Activated CD4-positive, alpha-beta memory T cell treated with anti-CD3 and anti-CD28 coated beads, Interleukin-2, amount 10 ng/mL, durations not matched to agents 7 days and 5 days (primary cell): Measurements from ENCODE around the gene GCSAM. TPM values are rescaled to one million over a fixed set of nuclear protein-coding genes. Genes with fewer than 3 reads are reported as not detected.

Experiments used
- CTCF ChIA-PET: fragments of 350-600 bp; sonication (Branson Sonifier 250); formaldehyde crosslinking; loops from one replicate; lab custom pipeline; 2021; ENCODE audit warnings: antibody characterized with exemption, inconsistent platforms; lab: Charles Lee
- POLR2A ChIA-PET: fragments of 350-600 bp; sonication (Branson Sonifier 250); formaldehyde crosslinking; loops from one replicate; lab custom pipeline; 2021; ENCODE audit warnings: antibody characterized with exemption; lab: Charles Lee
- DNase-seq: peaks from one replicate; pipeline ENCODE4 v3.0.0-alpha.2; 2020
- H3K27ac Mint-ChIP-seq: one replicate; pipeline ENCODE4 v1.8.0; 2021; ENCODE audit warnings: mild to moderate bottlenecking, mixed read lengths
- H3K27me3 Mint-ChIP-seq: one replicate; pipeline ENCODE4 v1.8.0; 2021; ENCODE audit warnings: mixed read lengths
- H3K36me3 Mint-ChIP-seq: one replicate; pipeline ENCODE4 v1.8.0; 2021; ENCODE audit warnings: low read depth, mixed read lengths
- H3K4me1 Mint-ChIP-seq: one replicate; pipeline ENCODE4 v1.8.0; 2021; ENCODE audit warnings: mixed read lengths
- H3K4me3 Mint-ChIP-seq: one replicate; pipeline ENCODE4 v1.8.0; 2021; ENCODE audit warnings: mild to moderate bottlenecking, mixed read lengths
- H3K9me3 Mint-ChIP-seq: one replicate; pipeline ENCODE4 v1.8.0; 2021; ENCODE audit warnings: mixed read lengths
- total RNA-seq, 2 experiments: library from RNA; stranded (reverse); gene quantifications; one replicate each; pipeline ENCODE4 v1.2.3, GENCODE V29; 2021

GCSAM gene
- total RNA-seq, 2 experiments from 2014 or later, result 19.6 to 19.9 TPM

- peak; percentile 53 for DNase-seq
- H3K27me3 Mint-ChIP-seq, result no peaks in the 10 kb centered on the region
- H3K4me3 Mint-ChIP-seq, result no peak overlapping the region
- POLR2A ChIA-PET, result interaction anchor here (1.1 kb wide), 1 partner anchor 18 kb away, joined by 4 read pairs; no protein-coding TSS in a partner anchor
- H3K36me3 Mint-ChIP-seq, result no peaks in the 10 kb centered on the region
- no peak overlapping the region for H3K27ac Mint-ChIP-seq
- H3K4me1 Mint-ChIP-seq, result peaks cover 46% of the 10 kb centered on the region
- no peaks in the 10 kb centered on the region for H3K9me3 Mint-ChIP-seq
- CTCF ChIA-PET, result interaction anchor here (1.0 to 3.7 kb wide), 14 partner anchors 9 to 505 kb away, joined by 3 to 31 read pairs (median 4); partner anchors contain the start of gene SLC9C1
Measured at GRCh38 chr3:112136959-112137693, 4.1 kb upstream of the GCSAM start.

GRCh38 chr3:112136046-112136445, 3.0 kb upstream of the GCSAM start:
- H3K9me3 Mint-ChIP-seq, result no peaks in the 10 kb centered on the region
- no peaks in the 10 kb centered on the region for H3K27me3 Mint-ChIP-seq
- no peak for DNase-seq
- H3K4me1 Mint-ChIP-seq, result peaks cover 49% of the 10 kb centered on the region
- H3K36me3 Mint-ChIP-seq, result no peaks in the 10 kb centered on the region
- CTCF ChIA-PET, result interaction anchor here (1.0 to 3.7 kb wide), 5 partner anchors 8 to 385 kb away, joined by 3 to 31 read pairs (median 5); partner anchors contain the start of gene SLC9C1
- H3K27ac Mint-ChIP-seq, result no peak overlapping the region
- POLR2A ChIA-PET, result no interaction called here
- H3K4me3 Mint-ChIP-seq, result no peak overlapping the region

GRCh38 chr3:112134335-112135124, 1.5 kb upstream of the GCSAM start:
- no peak overlapping the region for H3K4me3 Mint-ChIP-seq
- POLR2A ChIA-PET, result no interaction called here

GRCh38 chr3:112133626-112134334, 732 bp upstream of the GCSAM start:
- DNase-seq, result no peak
- peaks cover 16% of the 10 kb centered on the region for H3K36me3 Mint-ChIP-seq
- no peaks in the 10 kb centered on the region for H3K27me3 Mint-ChIP-seq
- peaks cover 69% of the 10 kb centered on the region for H3K4me1 Mint-ChIP-seq
- peak overlapping the region; percentile 87 for H3K4me3 Mint-ChIP-seq
- no peaks in the 10 kb centered on the region for H3K9me3 Mint-ChIP-seq
- CTCF ChIA-PET, result interaction anchor here (1.0 to 1.9 kb wide), 2 partner anchors 9 to 22 kb away, joined by 3 to 4 read pairs; no protein-coding TSS in a partner anchor
- peak overlapping the region; percentile 85 for H3K27ac Mint-ChIP-seq
- POLR2A ChIA-PET, result interaction anchor here (1.7 kb wide), 1 partner anchor 200 kb away, joined by 4 read pairs; the partner anchor contains the start of gene CD200

More at GRCh38 chr3:112134335-112135124, 1.5 kb upstream of the GCSAM start:
- no peak for DNase-seq
- peaks cover 10% of the 10 kb centered on the region for H3K36me3 Mint-ChIP-seq
- peak overlapping the region; percentile 85 for H3K27ac Mint-ChIP-seq
- H3K4me1 Mint-ChIP-seq, result peaks cover 61% of the 10 kb centered on the region
- CTCF ChIA-PET, result no interaction called here
- H3K27me3 Mint-ChIP-seq, result no peaks in the 10 kb centered on the region
- H3K9me3 Mint-ChIP-seq, result no peaks in the 10 kb centered on the region

GRCh38 chr3:112132554-112132953, 494 bp downstream of the GCSAM start:
- no peaks in the 10 kb centered on the region for H3K27me3 Mint-ChIP-seq

GRCh38 chr3:112132088-112132487, 960 bp downstream of the GCSAM start:
- ChIA-PET CTCF (interaction anchor here (1.9 kb wide), 1 partner anchor 20 kb away, joined by 4 read pairs; no protein-coding TSS in a partner anchor), POLR2A (interaction anchor here (0.7 to 1.7 kb wide), 6 partner anchors 12 to 201 kb away, joined by 3 to 5 read pairs (median 4); partner anchors contain the start of genes ABHD10 and CD200)
- Mint-ChIP-seq H3K4me3 (peak overlapping the region; percentile 87), H3K9me3 (no peaks in the 10 kb centered on the region), H3K4me1 (peaks cover 83% of the 10 kb centered on the region), H3K36me3 (peaks cover 19% of the 10 kb centered on the region), H3K27ac (peak overlapping the region; percentile 85), H3K27me3 (no peaks in the 10 kb centered on the region)
- DNase-seq, result no peak

More at GRCh38 chr3:112132554-112132953, 494 bp downstream of the GCSAM start:
- DNase-seq, result no peak
- Mint-ChIP-seq H3K9me3 (no peaks in the 10 kb centered on the region), H3K4me1 (peaks cover 81% of the 10 kb centered on the region), H3K36me3 (peaks cover 17% of the 10 kb centered on the region), H3K4me3 (peak overlapping the region; percentile 87), H3K27ac (peak overlapping the region; percentile 85)
- CTCF ChIA-PET, result interaction anchor here (1.9 kb wide), 1 partner anchor 21 kb away, joined by 4 read pairs; no protein-coding TSS in a partner anchor
- POLR2A ChIA-PET, result interaction anchor here (0.7 to 1.7 kb wide), 8 partner anchors 13 to 384 kb away, joined by 3 to 5 read pairs (median 4); partner anchors contain the start of genes ABHD10 and CD200

- POLR2A ChIA-PET, result interaction anchor here (0.9 kb wide), 1 partner anchor 202 kb away, joined by 3 read pairs; the partner anchor contains the start of gene CD200
- H3K36me3 Mint-ChIP-seq, result peaks cover 25% of the 10 kb centered on the region
Measured at GRCh38 chr3:112131111-112131510, 1.9 kb downstream of the GCSAM start.

GRCh38 chr3:112130638-112130993, 2.4 kb downstream of the GCSAM start:
- no peak for DNase-seq
- CTCF ChIA-PET, result interaction anchor here (0.5 to 1.3 kb wide), 2 partner anchors 19 to 367 kb away, joined by 3 to 4 read pairs; no protein-coding TSS in a partner anchor
- Mint-ChIP-seq H3K9me3 (no peaks in the 10 kb centered on the region), H3K4me3 (no peak overlapping the region), H3K27ac (no peak overlapping the region), H3K27me3 (no peaks in the 10 kb centered on the region), H3K36me3 (peaks cover 30% of the 10 kb centered on the region), H3K4me1 (peaks cover 85% of the 10 kb centered on the region)
- POLR2A ChIA-PET, result interaction anchor here (0.9 kb wide), 1 partner anchor 203 kb away, joined by 3 read pairs; the partner anchor contains the start of gene CD200

More at GRCh38 chr3:112131111-112131510, 1.9 kb downstream of the GCSAM start:
- CTCF ChIA-PET, result interaction anchor here (0.5 to 1.3 kb wide), 2 partner anchors 20 to 367 kb away, joined by 3 to 4 read pairs; no protein-coding TSS in a partner anchor
- Mint-ChIP-seq H3K9me3 (no peaks in the 10 kb centered on the region), H3K4me1 (peaks cover 86% of the 10 kb centered on the region), H3K4me3 (peak overlapping the region; percentile 44), H3K27ac (no peak overlapping the region), H3K27me3 (no peaks in the 10 kb centered on the region)
- no peak for DNase-seq

- Mint-ChIP-seq H3K4me1 (peaks cover 82% of the 10 kb centered on the region), H3K27me3 (no peaks in the 10 kb centered on the region), H3K4me3 (no peak overlapping the region), H3K36me3 (peaks cover 36% of the 10 kb centered on the region), H3K27ac (no peak overlapping the region), H3K9me3 (no peaks in the 10 kb centered on the region)
- ChIA-PET POLR2A (interaction anchor here (0.6 kb wide), 1 partner anchor 10 kb away, joined by 3 read pairs; no protein-coding TSS in a partner anchor), CTCF (interaction anchor here (0.9 to 5.6 kb wide), 3 partner anchors 19 to 404 kb away, joined by 3 to 36 read pairs (median 4); no protein-coding TSS in a partner anchor)
- no peak for DNase-seq
Measured at GRCh38 chr3:112129925-112130637, 3.0 kb downstream of the GCSAM start.

GRCh38 chr3:112128843-112129727, 4.0 kb downstream of the GCSAM start:
- Mint-ChIP-seq H3K27ac (peak overlapping the region; percentile 76), H3K36me3 (peaks cover 42% of the 10 kb centered on the region), H3K4me1 (peaks cover 76% of the 10 kb centered on the region), H3K4me3 (peak overlapping the region; percentile 26), H3K27me3 (no peaks in the 10 kb centered on the region), H3K9me3 (no peaks in the 10 kb centered on the region)
- peak; percentile 57 for DNase-seq
- ChIA-PET CTCF (interaction anchor here (0.9 to 5.6 kb wide), 3 partner anchors 18 to 405 kb away, joined by 3 to 36 read pairs (median 3); no protein-coding TSS in a partner anchor), POLR2A (interaction anchor here (0.6 to 1.5 kb wide), 4 partner anchors 10 to 17 kb away, joined by 3 read pairs; no protein-coding TSS in a partner anchor)
